ENCODE measurements around the gene ADAMTSL4.

- TF ChIP-seq, protein P1, sequence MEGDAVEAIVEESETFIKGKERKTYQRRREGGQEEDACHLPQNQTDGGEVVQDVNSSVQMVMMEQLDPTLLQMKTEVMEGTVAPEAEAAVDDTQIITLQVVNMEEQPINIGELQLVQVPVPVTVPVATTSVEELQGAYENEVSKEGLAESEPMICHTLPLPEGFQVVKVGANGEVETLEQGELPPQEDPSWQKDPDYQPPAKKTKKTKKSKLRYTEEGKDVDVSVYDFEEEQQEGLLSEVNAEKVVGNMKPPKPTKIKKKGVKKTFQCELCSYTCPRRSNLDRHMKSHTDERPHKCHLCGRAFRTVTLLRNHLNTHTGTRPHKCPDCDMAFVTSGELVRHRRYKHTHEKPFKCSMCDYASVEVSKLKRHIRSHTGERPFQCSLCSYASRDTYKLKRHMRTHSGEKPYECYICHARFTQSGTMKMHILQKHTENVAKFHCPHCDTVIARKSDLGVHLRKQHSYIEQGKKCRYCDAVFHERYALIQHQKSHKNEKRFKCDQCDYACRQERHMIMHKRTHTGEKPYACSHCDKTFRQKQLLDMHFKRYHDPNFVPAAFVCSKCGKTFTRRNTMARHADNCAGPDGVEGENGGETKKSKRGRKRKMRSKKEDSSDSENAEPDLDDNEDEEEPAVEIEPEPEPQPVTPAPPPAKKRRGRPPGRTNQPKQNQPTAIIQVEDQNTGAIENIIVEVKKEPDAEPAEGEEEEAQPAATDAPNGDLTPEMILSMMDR (IDR thresholded peaks at IDR 0.05), result no peak
- peak in 2 of 4 donors; percentile 44 to 48 for TF ChIP-seq POLR2A (IDR thresholded peaks at IDR 0.05)
Observed at GRCh38 chr1:150507912-150508864, 41.0 kb upstream of the ADAMTSL4 start, which contains the start of gene ECM1.
